Ramos (cell line): Measurements from ENCODE around the gene FTL.

Source experiments
- in situ Hi-C: fragments of 300-500 bp; cut with MboI; formaldehyde crosslinking; loops from one replicate; pipeline ENCODE4 v1.14.3; 2022; ENCODE audit warnings: low sequenced_read_pairs; ENCODE audit not compliant: unreplicated experiment

Gene FTL

DNA sequence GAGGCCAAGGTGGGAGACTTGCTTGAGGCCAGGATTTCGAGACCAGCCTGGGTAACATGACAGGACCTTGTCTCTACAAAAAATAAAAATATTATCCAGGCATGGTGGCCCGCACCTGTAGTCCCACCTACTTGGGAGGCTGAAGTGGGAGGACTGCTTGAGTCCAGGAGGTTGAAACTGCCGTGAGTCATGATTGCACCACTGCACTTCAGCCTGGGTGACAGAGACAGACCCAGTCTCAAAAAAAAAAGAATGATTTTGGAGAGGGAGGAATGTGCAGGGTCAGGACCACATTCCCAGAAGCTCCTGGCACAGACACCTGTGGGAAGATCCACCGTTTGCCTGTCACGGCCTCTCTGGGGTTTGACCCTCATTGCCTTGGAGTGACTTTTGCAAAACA lies 19.7 kb upstream of the FTL start:
- in situ Hi-C loops, result no loop called here

DNA sequence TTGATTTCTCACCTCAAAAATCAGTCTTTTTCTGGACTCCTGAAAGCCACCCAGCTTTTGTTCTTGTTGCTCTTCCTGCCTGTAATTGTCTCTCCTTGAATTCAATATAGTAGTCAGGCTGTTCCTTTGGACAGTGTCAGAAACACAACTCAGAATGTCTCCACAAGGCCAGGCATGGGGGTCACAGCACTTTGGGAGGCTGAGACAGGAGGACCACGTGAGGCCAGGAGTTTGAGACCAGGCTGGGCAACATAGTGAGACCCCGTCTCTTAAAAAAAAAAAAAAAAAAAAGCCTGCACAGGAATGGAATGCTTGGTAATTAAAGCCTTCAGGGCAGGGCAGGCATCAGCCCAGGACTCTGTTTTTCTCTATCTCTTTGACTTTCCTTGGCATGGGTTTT lies 19.3 kb upstream of the FTL start:
- in situ Hi-C loops, result no loop called here

DNA sequence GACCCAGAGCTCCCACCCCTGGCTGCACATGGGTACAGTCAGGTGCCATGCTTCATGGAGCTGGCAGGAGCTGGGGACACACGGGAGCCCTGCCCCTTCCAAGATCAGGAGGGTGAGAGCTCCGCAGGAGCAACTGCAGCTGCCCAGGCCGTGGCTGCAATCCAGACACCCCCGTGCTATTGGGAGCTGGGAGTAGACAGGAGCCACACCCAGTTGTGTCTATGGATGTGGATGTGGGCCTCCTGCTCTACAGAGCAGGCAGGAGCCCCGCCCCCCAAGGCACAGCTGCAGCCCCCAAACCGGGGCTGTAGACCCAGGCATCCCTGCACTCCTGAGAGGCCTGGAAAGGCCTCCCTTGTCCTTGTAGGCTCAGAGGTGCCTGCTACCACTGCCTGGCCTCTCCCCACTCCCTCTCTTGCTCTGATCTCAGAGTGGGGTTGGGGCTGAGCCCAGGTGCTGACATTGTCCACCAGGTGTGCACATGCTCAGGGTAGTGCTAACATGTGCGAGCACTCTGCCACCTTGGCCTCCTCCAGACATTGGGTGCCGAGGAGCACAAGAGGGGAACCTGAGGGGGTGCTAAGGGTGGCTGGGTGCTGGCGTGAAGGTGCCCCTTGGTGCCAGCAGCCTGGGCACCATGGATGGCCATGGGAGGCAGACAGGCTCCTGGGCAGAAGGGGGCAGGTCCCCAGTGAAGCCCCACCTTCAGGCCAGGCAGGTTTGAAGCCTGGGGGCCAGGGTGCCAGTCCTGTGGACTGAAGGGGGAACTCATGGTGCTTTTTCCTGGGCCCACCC lies 18.4 kb upstream of the FTL start:
- in situ Hi-C loops, result no loop called here

DNA sequence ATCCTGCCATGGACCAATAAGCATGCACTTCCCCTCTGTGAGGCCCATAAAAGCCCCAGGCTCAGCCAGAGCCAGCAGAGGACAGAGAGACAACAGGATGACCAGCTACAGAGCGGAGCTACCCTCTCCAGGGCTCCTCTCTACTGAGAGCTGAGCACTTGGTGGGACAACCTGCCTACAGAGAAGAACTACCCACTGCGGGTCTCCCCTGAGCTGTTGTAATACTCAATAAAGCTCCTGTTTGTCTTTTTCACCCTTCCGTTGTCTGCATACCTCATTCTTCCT lies 17.9 kb upstream of the FTL start:
- in situ Hi-C loops, result no loop called here

DNA sequence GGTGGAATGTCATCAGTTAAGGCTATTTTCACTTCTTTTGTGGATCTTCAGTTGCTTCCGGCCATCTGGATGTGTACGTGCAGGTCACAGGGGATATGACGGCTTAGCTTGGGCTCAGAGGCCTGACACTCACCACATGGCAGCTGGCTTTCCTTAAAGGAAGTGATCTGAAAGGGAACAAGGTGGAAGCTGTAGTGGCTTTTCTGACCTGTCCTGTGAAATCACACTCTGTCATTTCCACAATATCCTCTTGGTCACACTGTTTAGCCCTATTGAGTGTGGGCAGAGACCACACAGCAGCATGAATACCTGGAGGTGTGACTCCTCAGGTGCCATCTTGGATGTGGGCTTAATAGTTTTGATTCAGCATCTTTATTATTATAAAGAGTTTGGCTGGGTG lies 14.9 kb upstream of the FTL start:
- in situ Hi-C loops, result no loop called here

DNA sequence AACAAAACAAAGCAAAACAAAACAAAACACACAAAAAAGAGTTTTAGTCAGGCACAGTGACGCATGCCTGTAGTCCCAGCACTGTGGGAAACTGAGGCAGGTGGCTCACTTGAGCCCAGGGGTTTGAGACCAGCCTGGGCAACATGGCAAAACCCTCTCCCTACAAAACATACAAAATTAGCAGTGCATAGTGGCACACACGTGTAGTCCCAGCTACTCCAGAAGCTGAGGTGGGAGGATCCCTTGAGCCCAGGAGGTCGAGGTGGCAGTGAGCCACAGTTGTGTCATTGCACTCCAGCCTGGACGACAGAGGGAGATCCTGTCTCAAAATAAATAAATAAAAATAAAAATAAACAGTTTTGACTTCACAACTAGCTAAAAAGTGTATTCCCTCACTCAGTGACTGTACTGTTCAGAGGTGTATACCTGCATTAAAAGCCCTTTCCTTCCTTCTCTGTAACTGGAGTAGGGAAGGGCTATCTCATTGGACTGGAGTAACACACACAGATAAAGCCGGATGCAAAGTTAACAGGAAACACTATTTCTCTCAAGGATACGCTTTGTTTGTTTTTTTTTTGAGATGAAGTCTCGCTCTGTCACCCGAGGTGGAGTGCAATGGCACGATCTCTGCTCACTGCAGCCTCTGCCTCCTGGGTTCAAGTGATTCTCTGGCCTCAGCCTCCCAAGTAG lies 14.1 kb upstream of the FTL start:
- in situ Hi-C loops, result no loop called here

DNA sequence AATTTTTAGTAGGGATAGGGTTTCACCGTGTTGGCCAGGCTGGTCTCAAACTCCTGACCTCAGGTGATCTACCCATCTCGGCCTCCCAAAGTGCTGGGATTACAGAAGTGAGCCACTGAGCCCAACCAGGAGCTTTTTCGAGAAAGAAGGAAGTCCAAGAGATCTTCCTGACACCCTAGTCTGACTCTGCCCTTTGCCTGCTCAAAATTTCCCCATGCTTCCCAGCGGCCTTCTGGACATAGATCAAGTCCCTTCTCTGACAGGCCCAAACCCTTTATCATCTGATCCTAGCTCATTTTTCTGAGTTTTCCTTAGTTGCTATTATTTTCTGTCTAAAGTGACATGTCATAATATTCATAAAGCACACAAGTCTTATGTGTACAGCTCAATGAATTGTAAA lies 12.0 kb upstream of the FTL start:
- in situ Hi-C loops, result no loop called here

DNA sequence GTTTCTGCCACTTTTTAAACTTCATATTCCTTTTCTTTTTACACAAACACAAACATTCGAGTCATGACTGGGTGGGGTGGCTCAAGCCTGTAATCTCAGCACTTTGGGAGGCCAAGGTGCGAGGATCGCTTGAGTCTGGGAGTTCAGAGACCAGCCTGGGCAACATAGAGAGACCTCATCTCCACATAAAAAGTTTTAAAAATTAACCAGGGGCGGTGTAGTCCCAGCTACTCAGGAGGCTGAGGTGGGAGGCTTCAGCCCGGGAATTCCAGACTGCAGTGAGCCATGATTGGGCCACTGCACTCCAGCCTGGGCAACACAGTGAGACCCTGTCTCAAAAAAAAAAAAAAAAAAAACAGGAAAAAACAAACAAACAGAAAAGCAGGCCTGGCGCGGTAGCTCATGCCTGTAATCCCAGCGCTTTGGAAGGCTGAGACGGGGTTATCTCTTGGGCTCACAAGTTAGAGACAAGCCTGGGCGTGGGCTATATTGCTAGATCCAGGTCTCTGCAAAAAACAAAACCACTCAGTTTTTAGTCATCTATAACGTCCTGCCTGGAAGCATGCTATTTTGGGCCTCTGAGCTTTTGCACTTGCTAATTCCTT lies 11.0 kb upstream of the FTL start:
- in situ Hi-C loops, result no loop called here

DNA sequence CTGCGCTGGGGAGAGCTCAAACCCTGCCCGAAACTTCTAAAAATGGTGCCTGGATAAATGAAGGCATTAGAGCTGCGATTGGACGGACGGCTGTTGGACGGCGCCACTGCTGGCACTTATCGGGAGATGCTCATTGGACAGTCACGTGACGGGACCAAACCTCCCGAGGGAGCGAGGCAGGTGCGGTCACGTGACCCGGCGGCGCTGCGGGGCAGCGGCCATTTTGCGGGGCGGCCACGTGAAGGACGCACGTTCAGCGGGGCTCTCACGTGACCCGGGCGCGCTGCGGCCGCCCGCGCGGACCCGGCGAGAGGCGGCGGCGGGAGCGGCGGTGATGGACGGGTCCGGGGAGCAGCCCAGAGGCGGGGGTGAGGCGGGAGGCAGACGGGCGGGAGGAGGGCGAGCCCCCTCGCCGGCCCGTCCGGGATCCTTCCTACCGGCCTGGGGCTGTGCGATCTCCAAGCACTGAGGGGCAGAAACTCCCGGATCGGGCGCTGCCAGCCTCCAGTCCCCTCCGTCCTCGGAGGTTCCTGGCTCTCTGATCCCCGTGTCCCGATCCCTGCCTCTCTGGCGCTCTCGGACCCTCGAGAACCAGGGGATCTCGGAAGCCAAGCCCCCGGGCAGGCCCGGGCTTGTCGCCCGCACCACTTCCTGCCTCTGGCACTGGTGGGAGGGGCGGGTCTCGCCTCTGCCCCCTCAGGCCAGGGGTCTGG lies 10.4 kb upstream of the FTL start, which contains the start of gene BAX:
TSS of gene BAX (plus strand) at position 281 of the 713 bp plus-strand sequence. CDS start at position 335, 54 bp downstream.
- in situ Hi-C loops, result no loop called here

DNA sequence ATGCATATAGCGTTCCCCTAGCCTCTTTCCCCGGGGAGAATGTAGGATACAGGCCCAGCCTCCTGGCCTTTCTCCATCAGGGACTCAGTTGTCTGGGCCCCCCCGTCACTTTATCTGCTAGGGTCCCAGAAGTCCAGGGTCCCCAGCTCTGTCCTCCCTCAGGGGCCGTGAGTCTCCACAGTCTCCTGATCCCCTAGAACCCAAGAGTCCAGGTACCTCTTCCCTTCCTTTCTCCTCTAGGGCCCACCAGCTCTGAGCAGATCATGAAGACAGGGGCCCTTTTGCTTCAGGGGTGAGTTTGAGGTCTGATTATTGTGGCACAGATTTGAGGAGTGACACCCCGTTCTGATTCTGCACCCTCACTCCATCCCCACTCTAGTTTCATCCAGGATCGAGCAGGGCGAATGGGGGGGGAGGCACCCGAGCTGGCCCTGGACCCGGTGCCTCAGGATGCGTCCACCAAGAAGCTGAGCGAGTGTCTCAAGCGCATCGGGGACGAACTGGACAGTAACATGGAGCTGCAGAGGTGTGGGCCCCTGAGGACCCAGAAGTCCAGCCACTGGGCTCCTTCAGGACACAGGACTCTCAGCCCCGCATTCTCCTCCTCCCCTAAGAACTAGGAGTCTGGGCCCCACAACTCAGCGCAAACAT lies 9.7 kb upstream of the FTL start:
- in situ Hi-C loops, result no loop called here

DNA sequence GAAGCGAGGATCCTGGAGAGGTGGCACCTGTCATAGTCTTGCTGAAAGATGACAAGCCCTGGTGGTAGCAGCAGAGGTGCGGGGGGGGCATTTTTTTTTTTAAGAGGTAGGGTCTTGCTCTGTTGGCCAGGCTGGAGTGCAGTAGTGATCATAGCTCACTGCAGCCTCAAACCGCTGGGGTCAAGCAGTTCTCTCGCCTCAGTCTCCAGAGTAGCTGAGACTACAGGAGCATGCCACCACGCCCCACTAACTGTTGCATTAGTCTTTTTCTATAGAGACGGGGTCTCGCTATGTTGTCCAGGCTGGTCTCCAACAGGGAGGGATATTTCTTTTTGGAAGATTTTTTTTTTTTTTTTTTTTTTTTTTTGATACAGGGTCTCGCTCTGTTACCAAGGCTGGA lies 7.1 kb upstream of the FTL start:
- in situ Hi-C loops, result no loop called here

DNA sequence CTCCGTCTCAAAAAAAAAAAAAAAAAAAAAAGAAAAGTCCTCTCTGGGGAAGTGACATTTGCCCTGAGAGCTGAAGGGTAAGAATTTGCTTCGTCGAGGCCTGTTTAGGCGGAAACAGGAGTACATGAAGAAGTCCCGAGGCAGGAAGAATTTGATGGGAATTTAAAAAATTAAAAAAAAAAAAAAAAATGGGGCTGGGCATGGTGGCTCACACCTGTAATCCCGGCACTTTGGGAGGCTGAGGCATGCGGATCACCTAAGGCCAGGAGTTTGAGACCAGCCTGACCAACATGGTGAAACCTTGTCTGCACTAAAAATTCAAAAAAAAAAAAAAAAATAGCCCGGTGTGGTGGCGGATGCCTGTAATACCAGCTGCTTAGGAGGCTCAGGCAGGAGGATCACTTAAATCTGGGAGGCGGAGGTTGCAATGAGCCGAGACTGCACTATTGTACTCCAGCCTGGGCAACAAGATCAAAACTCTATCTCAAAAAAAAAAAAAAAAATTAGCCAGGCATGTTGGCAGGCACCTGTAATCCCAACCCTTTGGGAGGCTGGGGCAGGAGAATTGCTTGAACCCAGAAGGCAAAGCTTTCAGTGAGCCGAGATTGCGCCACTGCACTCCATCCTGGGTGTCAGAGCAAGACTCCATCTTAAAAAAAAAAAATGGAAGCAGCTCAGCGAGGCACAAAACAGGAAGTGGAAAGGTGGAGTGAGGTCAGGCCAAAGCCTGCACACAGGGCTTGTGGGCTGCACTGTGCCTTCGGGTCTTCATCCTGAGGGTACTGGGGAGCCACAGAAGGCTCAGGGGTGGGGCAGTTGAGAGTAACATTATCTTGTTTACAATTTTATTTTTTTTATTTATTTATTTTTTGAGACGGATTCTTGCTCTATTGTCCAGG lies 5.5 kb upstream of the FTL start:
- in situ Hi-C loops, result loop anchor here (10.0 kb wide), 1 partner anchor 315 kb away; the partner anchor contains the start of gene CA11

DNA sequence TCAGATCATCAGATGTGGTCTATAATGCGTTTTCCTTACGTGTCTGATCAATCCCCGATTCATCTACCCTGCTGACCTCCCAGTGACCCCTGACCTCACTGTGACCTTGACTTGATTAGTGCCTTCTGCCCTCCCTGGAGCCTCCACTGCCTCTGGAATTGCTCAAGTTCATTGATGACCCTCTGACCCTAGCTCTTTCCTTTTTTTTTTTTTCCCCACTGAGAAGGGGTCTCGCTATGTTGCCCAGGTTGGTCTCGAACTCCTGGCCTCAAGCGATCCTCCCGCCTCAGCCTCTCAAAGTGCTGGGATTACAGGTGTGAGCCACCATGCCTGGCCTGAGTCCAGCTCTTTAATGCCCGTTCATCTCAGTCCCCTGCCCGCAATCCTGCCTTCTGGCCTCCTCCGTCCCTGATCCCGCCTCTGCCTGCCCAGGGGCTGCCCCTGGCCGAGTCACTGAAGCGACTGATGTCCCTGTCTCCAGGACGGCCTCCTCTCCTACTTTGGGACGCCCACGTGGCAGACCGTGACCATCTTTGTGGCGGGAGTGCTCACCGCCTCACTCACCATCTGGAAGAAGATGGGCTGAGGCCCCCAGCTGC lies 4.0 kb upstream of the FTL start:
- in situ Hi-C loops, result loop anchor here (10.0 kb wide), 1 partner anchor 316 kb away; the partner anchor contains the start of gene CA11

DNA sequence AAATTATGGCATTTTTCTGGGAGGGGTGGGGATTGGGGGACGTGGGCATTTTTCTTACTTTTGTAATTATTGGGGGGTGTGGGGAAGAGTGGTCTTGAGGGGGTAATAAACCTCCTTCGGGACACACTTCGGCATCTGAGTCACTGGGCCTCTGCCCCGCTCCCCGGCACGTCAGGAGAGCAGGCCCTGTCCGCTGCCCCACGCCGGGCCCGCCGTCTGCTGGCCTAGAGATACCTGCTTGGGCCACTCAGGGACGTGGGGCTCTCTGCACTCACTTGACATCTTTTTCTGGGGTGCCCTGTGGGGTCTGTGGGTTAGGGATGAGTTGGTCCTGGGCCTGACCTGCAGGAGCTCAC lies 3.5 kb upstream of the FTL start:
- in situ Hi-C loops, result loop anchor here (10.0 kb wide), 1 partner anchor 317 kb away; the partner anchor contains the start of gene CA11

DNA sequence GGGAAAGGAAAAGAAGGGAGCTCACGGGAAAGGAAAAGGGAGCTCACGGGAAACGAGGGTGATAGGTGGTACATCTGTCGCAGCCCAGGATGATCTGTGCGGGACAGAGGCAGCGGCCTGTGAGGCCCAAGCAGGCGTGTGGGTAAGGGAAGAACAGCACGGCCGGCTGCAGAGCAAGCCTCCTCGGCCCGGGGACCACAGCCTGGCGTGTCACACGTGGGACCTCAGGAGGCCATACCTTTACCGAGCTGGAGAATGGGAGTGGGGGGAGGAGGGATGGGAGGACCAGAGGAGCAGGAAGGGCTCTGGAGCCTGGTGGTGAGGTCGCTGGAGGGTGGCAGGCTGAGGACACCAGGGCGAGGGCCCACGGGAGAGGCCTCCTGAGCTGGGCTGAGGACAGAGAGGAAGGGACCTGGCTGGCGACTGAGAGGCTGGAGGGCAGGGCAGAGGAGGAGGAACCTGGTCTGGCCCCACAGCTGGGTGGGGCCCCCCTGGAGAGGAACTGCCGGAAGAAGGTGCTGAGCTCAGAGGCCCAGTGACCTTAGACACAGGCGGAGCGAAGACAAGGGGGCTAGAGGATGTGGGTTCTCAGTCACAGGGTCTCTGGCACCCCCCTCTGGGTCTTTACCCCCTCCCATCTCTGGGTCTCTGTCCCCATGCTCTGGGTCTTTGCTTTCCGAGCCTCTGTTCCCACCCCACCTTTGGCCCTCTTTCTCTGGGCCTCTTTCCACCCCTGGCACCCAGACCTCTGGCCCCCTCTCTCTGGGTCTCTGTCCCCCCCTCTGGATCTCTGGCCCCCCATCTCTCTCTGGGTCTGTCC lies 2.9 kb upstream of the FTL start:
- in situ Hi-C loops, result loop anchor here (10.0 kb wide), 1 partner anchor 317 kb away; the partner anchor contains the start of gene CA11

DNA sequence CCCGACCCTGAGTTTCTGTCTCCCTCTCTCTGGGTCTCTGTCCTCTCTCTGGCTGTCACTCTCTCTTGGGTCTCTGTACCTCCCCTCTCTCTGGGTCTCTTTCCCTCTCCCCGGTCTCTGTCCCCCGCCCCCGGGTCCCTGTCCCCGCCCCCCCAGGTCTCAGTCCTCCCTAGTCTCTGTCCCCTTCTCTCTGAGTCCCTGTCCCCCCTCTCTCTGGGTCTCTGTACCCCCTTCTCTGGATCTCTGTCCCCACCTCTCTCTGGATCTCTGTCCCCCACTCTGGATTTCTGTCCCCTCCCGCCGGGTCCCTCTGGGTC lies 2.3 kb upstream of the FTL start:
- in situ Hi-C loops, result loop anchor here (10.0 kb wide), 1 partner anchor 318 kb away; the partner anchor contains the start of gene CA11

DNA sequence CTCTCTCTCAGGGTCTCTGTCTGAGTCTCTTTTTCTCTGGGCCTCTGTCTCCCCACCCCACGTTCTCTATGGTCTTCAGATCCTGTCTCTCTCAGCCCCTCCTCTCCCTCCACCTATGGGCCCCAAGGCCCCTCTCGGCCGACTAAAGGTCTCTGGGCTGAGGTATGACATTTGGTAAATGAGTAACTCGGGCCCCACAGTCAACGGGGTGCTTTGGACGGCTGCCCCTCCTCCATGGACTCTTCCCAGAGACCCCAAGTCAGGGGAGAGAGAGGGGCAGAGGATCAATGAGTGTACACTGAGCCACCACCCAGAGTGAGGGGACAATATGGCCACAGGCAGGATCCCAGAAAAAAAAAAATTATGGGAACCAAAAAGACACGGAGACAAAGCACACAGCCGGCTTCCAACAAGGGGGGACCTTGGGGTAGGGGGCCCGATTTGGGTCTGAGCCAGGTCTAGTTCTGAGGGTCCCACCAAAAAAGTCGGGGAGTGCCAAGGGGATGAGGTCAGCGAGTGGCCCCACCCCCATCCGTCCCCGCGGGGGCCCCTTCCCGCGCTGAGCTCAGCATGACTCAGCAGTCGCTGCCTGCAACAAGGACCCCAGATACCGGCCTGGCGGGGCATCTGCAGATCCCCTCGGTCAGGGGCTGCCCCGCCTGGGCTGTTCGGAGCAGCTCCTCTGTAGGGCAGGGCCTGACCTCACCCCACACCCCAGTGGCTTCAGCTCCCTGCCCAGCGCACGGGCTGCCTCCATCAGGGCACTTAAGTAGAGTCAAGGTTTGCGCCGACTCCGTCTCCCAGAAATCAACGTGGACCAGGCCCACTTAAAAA lies 1.5 kb upstream of the FTL start:
- in situ Hi-C loops, result loop anchor here (10.0 kb wide), 1 partner anchor 319 kb away; the partner anchor contains the start of gene CA11
